ENCODE measurements around the gene GPR42. TPM values are rescaled to one million over a fixed set of nuclear protein-coding genes. Genes with fewer than 3 reads are reported as not detected.

Gene GPR42
- total and polyA plus RNA-seq, 4 donors, result 0.21 to 1.5 TPM; not detected in 2

GRCh38 chr19:35421362-35421761, 50.5 kb downstream of the GPR42 start:
- Histone ChIP-seq H3K27me3 (ENCODE audit: control insufficient read depth in 3 of 3, insufficient read depth in 3 of 3, low read length in 2 of 3) (no peaks in the 10 kb centered on the region), H3K4me3 (no peak overlapping the region), H3K36me3 (ENCODE audit: control insufficient read depth in 4 of 4, insufficient read depth in 4 of 4, low read length in 4 of 4) (no peaks in the 10 kb centered on the region), H3K4me1 (ENCODE audit: control insufficient read depth in 5 of 5, insufficient read depth in 5 of 5, low read length in 5 of 5) (no peaks in the 10 kb centered on the region), H3K27ac (ENCODE audit: low read depth in 1 of 2, low read length in 1 of 2) (no peak overlapping the region), H3K9me3 (ENCODE audit: control insufficient read depth in 4 of 4, insufficient read depth in 3 of 4, low read length in 3 of 4) (no peaks in the 10 kb centered on the region), H3K9ac (ENCODE audit: insufficient read depth in 1 of 2, low read length in 2 of 2) (no peak overlapping the region)
- DNase-seq (no peak), ATAC-seq (ENCODE audit: insufficient read depth, low FRiP score) (no peak)
- WGBS, 2 donors, result 81 to 85% methylated on average over 11 of the region's 11 CpGs
- TF ChIP-seq CTCF (IDR thresholded peaks at IDR 0.05; ENCODE audit: control extremely low read depth, extremely low read depth), result no peak

Small RNA genes lying within 50 kb of the gene (small RNA-seq; reads per million reads assigned to genes)
- gene RN7SL491P (ENCODE audit: low replicate concordance), result not detected

Other genes starting within 250 kb of the GPR42 start
- gene LGI4, start 236.0 kb upstream of the GPR42 start, total RNA-seq, result 1 to 10 TPM; 3.5 to 4.6 TPM
- 10 to 100 TPM in 1 of 2 donors, 1 to 10 TPM in 1; 1.6 to 11.2 TPM for gene LGI4, start 236.0 kb upstream of the GPR42 start, polyA plus RNA-seq
- 10 to 100 TPM; 17.8 to 27.5 TPM for gene FXYD1, start 232.2 kb upstream of the GPR42 start, total RNA-seq
- 10 to 100 TPM in 1 of 2 donors, 1 to 10 TPM in 1; 5.7 to 37.6 TPM for gene FXYD1, start 232.2 kb upstream of the GPR42 start, polyA plus RNA-seq
- not detected for gene FXYD7, start 227.8 kb upstream of the GPR42 start, total RNA-seq
- gene FXYD7, start 227.8 kb upstream of the GPR42 start, polyA plus RNA-seq, result under 1 TPM; 0.31 to 0.39 TPM
- gene FXYD5, start 216.3 kb upstream of the GPR42 start, total RNA-seq, result 100 to 1,000 TPM in 1 of 2 donors, 1 to 10 TPM in 1; 9.9 to 124 TPM
- gene FXYD5, start 216.3 kb upstream of the GPR42 start, polyA plus RNA-seq, result 100 to 1,000 TPM; 152 to 203 TPM
- gene FAM187B, start 142.3 kb upstream of the GPR42 start, total RNA-seq, result under 1 TPM in 1 of 2 donors, not detected in 1; 0.28 TPM
- under 1 TPM in 1 of 2 donors, not detected in 1; 0.20 TPM for gene FAM187B, start 142.3 kb upstream of the GPR42 start, polyA plus RNA-seq
- gene LSR, start 122.1 kb upstream of the GPR42 start, total RNA-seq, result 10 to 100 TPM; 30.8 to 82.0 TPM
- gene LSR, start 122.1 kb upstream of the GPR42 start, polyA plus RNA-seq, result 10 to 100 TPM; 60.0 to 77.4 TPM
- 100 to 1,000 TPM in 1 of 2 donors, 10 to 100 TPM in 1; 74.9 to 138 TPM for gene USF2, start 102.1 kb upstream of the GPR42 start, total RNA-seq
- gene USF2, start 102.1 kb upstream of the GPR42 start, polyA plus RNA-seq, result 100 to 1,000 TPM; 129 to 163 TPM
- gene HAMP, start 88.5 kb upstream of the GPR42 start, total RNA-seq, result 1 to 10 TPM in 1 of 2 donors, under 1 TPM in 1; 0.28 to 1.5 TPM
- gene HAMP, start 88.5 kb upstream of the GPR42 start, polyA plus RNA-seq, result 10 to 100 TPM in 1 of 2 donors, 1 to 10 TPM in 1; 1.7 to 85.7 TPM
- gene MAG, start 78.9 kb upstream of the GPR42 start, total RNA-seq, result 1 to 10 TPM; 1.5 to 8.8 TPM
- 1 to 10 TPM in 1 of 2 donors, under 1 TPM in 1; 0.08 to 2.3 TPM for gene MAG, start 78.9 kb upstream of the GPR42 start, polyA plus RNA-seq
- 10 to 100 TPM; 13.5 to 53.8 TPM for gene CD22, start 41.9 kb upstream of the GPR42 start, total RNA-seq
- gene CD22, start 41.9 kb upstream of the GPR42 start, polyA plus RNA-seq, result 10 to 100 TPM in 1 of 2 donors, 1 to 10 TPM in 1; 4.7 to 48.0 TPM
- gene FFAR1, start 23.2 kb upstream of the GPR42 start, total RNA-seq, result under 1 TPM; 0.37 to 0.49 TPM
- gene FFAR1, start 23.2 kb upstream of the GPR42 start, polyA plus RNA-seq, result 1 to 10 TPM in 1 of 2 donors, under 1 TPM in 1; 0.06 to 1.1 TPM
- under 1 TPM; 0.26 to 0.55 TPM for gene FFAR3, start 12.6 kb upstream of the GPR42 start, total RNA-seq
- 10 to 100 TPM in 1 of 2 donors, under 1 TPM in 1; 0.06 to 20.9 TPM for gene FFAR3, start 12.6 kb upstream of the GPR42 start, polyA plus RNA-seq
- 1 to 10 TPM; 2.6 to 6.2 TPM for gene FFAR2, start 77.2 kb downstream of the GPR42 start, total RNA-seq
- gene FFAR2, start 77.2 kb downstream of the GPR42 start, polyA plus RNA-seq, result 100 to 1,000 TPM in 1 of 2 donors, 1 to 10 TPM in 1; 1.2 to 113 TPM
- not detected for gene KRTDAP, start 119.4 kb downstream of the GPR42 start, total RNA-seq
- gene KRTDAP, start 119.4 kb downstream of the GPR42 start, polyA plus RNA-seq, result under 1 TPM; 0.16 to 0.49 TPM
- gene DMKN, start 142.6 kb downstream of the GPR42 start, total RNA-seq, result 100 to 1,000 TPM in 1 of 2 donors, 10 to 100 TPM in 1; 84.6 to 127 TPM
- 100 to 1,000 TPM in 1 of 2 donors, 10 to 100 TPM in 1; 79.0 to 278 TPM for gene DMKN, start 142.6 kb downstream of the GPR42 start, polyA plus RNA-seq
- gene SBSN, start 157.2 kb downstream of the GPR42 start, total RNA-seq, result under 1 TPM in 1 of 2 donors, not detected in 1; 0.09 TPM
- under 1 TPM; 0.08 to 0.39 TPM for gene SBSN, start 157.2 kb downstream of the GPR42 start, polyA plus RNA-seq
- not detected for gene GAPDHS, start 162.4 kb downstream of the GPR42 start, total RNA-seq
- not detected for gene GAPDHS, start 162.4 kb downstream of the GPR42 start, polyA plus RNA-seq
- 10 to 100 TPM; 39.0 to 98.8 TPM for gene TMEM147, start 174.6 kb downstream of the GPR42 start, total RNA-seq
- 100 to 1,000 TPM; 150 to 167 TPM for gene TMEM147, start 174.6 kb downstream of the GPR42 start, polyA plus RNA-seq
- gene ATP4A, start 192.6 kb downstream of the GPR42 start, total RNA-seq, result not detected
- under 1 TPM in 1 of 2 donors, not detected in 1; 0.01 TPM for gene ATP4A, start 192.6 kb downstream of the GPR42 start, polyA plus RNA-seq
- not detected for gene PMIS2, start 215.1 kb downstream of the GPR42 start, total RNA-seq
- gene PMIS2, start 215.1 kb downstream of the GPR42 start, polyA plus RNA-seq, result not detected
- 10 to 100 TPM; 13.9 to 15.8 TPM for gene HAUS5, start 241.7 kb downstream of the GPR42 start, total RNA-seq
- gene HAUS5, start 241.7 kb downstream of the GPR42 start, polyA plus RNA-seq, result 10 to 100 TPM in 1 of 2 donors, 1 to 10 TPM in 1; 6.0 to 16.5 TPM

Data from lung (tissue), 13 donors.